GM06990 (cell line): ENCODE data around the gene WDFY3.

Source experiments
- DNase-seq: peaks from one replicate; pipeline ENCODE4 v3.0.0-alpha.2; 2011; ENCODE audit not compliant: insufficient read length; ENCODE audit errors: extremely low read depth
- H3K27me3 ChIP-seq: replicated peaks from 2 replicates; pipeline ENCODE4 v1.6.0; 2011; ENCODE audit warnings: low read length; ENCODE audit not compliant: control insufficient read depth, insufficient read depth
- H3K36me3 ChIP-seq: 2 replicates; pipeline ENCODE4 v1.5.1; 2011; ENCODE audit warnings: low read length; ENCODE audit not compliant: control insufficient read depth, insufficient read depth
- H3K4me3 ChIP-seq: replicated peaks from 2 replicates; pipeline ENCODE4 v1.5.1; 2011; ENCODE audit warnings: low read depth, mild to moderate bottlenecking, control low read depth, low read length
- TF ChIP-seq, protein P1 (sequence below): IDR thresholded peaks from 2 replicates; pipeline ENCODE4 v1.5.1; 2011; ENCODE audit warnings: low read length, control low read depth, mild to moderate bottlenecking, inconsistent platforms; ENCODE audit not compliant: insufficient read depth, poor library complexity, severe bottlenecking

The WDFY3 gene

DNA sequence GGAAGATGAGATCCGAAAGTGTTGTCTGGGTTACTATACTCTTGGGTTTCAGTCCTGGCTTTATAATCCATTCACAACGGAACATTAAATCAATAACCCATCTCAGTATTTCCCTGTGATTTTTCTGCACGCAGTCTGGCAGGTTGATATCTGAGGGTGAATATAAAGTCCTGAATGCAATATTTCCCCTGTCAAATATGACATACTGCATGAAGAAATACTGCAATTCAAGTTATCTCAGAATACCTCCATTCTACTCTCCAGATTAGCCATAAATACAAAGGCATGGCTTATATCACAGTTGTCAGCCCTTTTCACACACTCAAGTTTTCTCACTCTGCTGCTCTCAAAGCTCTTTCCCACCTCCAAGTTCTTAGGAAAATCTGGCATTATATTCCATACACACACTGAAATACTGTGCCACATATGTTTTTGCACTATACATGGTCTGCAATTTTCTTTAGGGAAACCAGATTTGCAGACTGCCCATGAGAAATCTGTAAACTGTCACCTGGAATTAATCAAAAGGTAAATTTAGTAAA, 64.7 kb downstream of the WDFY3 start:
- no peaks in the 10 kb centered on the region for H3K27me3 ChIP-seq
- no peaks in the 10 kb centered on the region for H3K36me3 ChIP-seq
- TF ChIP-seq, protein P1, sequence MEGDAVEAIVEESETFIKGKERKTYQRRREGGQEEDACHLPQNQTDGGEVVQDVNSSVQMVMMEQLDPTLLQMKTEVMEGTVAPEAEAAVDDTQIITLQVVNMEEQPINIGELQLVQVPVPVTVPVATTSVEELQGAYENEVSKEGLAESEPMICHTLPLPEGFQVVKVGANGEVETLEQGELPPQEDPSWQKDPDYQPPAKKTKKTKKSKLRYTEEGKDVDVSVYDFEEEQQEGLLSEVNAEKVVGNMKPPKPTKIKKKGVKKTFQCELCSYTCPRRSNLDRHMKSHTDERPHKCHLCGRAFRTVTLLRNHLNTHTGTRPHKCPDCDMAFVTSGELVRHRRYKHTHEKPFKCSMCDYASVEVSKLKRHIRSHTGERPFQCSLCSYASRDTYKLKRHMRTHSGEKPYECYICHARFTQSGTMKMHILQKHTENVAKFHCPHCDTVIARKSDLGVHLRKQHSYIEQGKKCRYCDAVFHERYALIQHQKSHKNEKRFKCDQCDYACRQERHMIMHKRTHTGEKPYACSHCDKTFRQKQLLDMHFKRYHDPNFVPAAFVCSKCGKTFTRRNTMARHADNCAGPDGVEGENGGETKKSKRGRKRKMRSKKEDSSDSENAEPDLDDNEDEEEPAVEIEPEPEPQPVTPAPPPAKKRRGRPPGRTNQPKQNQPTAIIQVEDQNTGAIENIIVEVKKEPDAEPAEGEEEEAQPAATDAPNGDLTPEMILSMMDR = no peak
- DNase-seq = no peak
- no peak overlapping the region for H3K4me3 ChIP-seq

DNA sequence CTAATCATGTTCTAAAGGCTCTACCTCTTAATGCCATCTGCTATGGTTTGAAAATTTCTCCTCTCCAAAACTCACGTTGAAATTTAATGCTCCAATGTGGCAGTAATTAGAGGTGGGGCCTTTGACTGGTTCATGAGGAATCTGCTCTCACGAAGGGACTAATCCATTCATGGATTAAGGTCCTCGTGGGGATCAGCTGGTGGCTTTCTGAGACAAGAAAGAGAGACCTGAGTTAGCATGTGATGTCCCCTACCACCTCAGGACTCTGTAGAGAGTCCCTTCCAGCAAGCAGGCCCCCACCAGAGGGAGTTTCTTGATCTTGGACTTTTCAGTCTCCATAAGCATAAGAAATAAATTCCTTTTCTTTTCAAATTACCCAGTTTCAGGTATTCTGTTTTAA, 65.3 kb downstream of the WDFY3 start:
- DNase-seq = no peak
- no peak overlapping the region for H3K4me3 ChIP-seq
- no peaks in the 10 kb centered on the region for H3K36me3 ChIP-seq
- no peaks in the 10 kb centered on the region for H3K27me3 ChIP-seq
- TF ChIP-seq, protein P1 = no peak

DNA sequence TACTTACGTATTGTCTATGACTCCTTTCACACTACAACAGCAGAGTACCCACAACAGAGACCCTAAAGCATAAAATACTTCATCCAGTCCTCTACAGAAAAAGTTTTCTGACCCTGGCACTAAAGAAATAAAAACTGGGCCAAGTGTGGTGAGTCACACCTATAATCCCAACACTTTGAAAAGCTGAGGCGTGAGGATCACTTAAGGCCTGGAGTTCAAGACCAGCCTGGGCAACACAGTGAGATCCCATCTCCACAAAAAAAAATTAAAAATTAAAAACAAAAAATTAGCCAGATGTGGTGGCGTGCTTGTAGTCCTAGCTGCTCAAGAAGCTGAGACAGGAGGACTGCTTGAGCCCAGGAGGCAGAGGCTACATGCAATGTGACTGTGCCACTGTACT, 66.9 kb downstream of the WDFY3 start:
- no peaks in the 10 kb centered on the region for H3K36me3 ChIP-seq
- H3K4me3 ChIP-seq = no peak overlapping the region
- TF ChIP-seq, protein P1 = no peak
- no peak for DNase-seq
- H3K27me3 ChIP-seq = no peaks in the 10 kb centered on the region

DNA sequence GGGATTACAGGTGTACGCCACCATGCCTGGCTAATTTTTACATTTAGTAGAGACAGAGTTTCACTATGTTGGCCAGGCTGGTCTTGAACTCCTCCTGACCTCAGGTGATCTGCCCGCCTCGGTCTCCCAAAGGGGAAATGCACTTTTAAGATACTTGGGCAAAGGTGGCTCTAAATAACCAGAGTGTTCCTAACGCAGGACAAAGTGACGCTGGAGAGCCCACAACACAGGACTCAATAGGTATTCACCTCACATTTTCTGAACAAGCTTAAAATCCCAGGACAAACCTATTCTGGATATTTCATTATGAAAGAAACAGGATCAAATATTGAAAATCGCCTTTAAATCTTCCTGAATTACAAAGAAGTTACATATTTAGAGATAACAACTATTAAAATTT, 69.0 kb downstream of the WDFY3 start:
- DNase-seq = no peak
- H3K27me3 ChIP-seq = no peaks in the 10 kb centered on the region
- TF ChIP-seq, protein P1 = no peak
- no peaks in the 10 kb centered on the region for H3K36me3 ChIP-seq
- no peak overlapping the region for H3K4me3 ChIP-seq

DNA sequence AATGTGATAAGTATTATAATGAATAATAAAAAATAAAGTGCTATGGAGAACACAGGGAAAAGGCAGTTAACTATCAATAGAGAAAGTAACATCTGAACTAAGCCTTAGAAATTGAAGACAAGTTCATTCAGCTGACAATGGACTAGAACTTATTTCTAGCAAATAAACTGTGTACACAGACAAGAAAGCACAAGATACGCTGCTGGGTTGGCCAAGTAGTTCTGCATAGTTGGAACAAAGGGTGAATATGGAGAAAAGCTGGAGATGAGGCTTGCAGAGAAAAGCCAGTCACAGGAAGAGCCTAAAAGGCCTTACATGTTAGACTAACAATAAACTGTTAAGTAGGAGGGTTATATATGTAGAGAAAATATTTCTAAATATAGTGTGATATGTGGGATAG, 71.2 kb downstream of the WDFY3 start:
- Histone ChIP-seq H3K4me3 (no peak overlapping the region), H3K27me3 (no peaks in the 10 kb centered on the region), H3K36me3 (no peaks in the 10 kb centered on the region)
- TF ChIP-seq, protein P1 = no peak
- DNase-seq = no peak

DNA sequence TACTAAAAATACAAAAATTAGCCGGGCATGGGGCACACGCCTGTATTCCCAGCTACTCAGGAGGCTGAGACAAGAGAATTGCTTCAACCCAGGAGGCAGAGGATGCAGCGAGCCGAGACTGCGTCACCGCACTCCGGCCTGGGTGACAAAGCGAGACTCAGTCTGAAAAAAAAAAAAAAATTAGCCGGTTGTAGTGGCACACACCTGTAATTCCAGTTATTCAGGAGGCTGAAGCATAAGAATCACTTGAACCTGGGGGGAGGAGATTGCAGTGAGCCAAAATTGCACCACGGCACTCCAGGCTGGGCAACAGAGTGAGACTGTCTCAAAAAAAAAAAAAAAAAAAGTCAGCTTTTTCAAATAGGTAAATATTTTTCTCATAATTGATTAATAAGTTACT, 71.9 kb downstream of the WDFY3 start:
- TF ChIP-seq, protein P1 = no peak
- Histone ChIP-seq H3K36me3 (no peaks in the 10 kb centered on the region), H3K4me3 (no peak overlapping the region), H3K27me3 (no peaks in the 10 kb centered on the region)
- no peak for DNase-seq
